NCI-H2029 treated with DMSO at 0.1 percent for 48 hours (cell line): Measurements from ENCODE around the gene CEP85L.

Experiments
- DNase-seq: peaks from one replicate; lab custom pipeline; 2025; lab: John Stamatoyannopoulos, UW

The CEP85L gene

DNA sequence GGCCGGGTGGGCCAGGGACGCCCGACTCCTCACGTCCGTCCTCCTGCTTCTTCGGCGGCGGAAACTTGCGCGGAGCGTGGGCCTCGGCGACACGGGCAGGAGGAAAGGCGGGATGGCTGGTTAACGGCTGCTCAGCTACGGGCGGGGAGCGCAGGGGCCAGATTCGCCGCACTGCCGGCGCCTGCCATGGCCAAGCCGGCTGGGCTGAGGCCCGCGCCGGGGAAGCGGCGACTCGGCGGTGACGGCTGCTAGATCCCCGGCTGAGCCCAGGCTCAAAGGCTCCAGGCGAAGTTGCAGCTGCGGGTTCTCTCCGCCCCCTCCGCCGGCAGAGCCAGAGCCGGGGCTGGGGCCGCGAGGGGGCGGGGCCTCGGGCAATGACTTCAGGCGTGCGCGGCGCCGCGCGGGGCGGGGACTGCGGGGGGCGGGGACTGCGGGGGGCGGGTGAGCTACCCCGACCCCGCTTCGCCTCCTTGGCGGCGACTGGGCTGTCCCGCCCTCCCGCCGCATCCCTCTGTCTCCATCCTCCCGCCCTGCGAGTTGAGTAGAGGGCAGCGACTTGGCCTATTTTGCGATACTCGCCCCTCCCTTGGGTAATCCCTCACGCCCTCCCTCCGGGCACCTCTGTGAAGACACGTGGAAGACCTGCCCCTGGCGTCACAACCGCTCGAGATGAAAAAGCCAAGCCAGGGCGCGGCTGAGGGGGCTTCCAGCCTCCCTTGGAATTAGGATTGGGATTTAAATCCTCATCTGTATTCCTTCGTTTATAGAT, at the start of gene CEP85L:
TSS of gene CEP85L (minus strand) at position 310 of the 769 bp plus-strand sequence. CDS start 322 bp downstream, outside the sequence.
- DNase-seq: peak; percentile 93

DNA sequence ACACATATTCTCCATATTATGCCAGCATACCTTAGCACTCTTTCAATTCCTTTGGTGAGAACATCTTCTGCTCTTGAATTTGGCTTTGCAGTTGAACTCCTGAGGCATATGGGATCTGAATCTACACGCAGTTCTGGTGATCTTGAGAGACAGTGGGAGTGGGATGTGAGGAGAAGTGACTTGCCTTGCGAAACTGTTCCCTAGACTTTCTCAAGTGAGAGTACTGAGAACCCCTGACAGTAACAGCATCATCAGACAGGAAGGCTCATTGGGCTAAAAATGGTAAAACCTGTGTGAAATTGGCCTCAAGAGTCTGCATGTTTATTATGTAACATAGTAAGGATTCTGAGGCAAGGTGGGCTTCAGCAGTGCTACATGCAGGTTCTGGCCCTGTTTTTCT, 49.1 kb upstream of the CEP85L start:
- DNase-seq: no peak

DNA sequence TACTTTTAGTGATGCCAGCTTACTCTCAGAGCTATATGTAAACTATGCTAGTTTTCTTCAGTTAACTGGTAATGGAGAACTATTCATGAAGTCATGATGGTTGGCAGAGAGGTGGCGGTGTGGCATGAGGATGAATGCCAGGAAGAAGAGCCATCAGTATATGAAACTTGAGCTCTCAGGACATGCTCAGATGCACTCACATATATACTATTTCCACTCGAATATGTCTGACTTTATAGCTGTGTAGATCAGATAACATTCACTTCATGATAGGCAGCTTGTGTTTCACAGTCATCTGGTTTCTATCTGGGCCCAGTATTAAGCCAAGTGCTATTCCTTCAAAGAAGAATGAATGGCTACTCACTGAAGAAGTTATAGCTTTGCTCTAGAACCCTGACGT, 46.2 kb upstream of the CEP85L start:
- peak; percentile 58 for DNase-seq

DNA sequence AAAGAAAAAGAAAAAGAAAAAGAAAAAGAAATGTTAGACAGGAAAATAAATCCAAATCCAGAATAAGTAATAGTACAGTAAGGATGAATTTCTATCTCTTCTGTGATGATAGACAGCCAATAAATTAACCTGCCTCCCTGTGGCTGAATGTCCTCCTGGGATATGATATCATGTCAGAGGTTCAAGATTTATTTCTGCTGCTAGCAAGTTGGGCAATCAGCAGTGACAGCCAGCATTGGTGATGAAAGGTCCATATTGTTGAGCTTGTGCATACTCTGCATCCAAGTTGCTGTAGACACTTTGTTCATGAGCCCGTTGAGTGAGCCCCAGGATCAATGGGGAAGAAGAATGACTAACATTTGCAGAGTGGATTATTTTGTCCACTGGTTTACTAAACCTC, 44.9 kb upstream of the CEP85L start:
- DNase-seq: no peak

DNA sequence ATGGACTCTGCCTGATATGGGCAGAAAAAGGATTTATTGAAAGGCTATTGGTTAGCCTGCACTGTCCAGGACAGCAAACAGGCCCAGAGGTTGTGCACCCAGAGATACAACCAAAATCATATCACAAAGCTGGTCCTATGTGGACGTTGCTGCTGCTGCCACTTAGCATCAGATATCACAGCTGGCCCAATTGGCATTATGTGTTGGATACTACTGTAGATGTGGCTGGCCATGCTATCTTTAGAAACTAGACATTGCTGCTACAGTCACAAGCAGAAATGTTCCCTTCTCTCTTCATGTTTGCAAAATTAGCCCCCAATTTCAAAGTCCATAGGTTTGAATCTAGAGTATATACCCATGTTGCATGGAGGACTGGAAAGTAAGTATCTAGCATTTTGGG, 42.2 kb upstream of the CEP85L start:
- no peak for DNase-seq

DNA sequence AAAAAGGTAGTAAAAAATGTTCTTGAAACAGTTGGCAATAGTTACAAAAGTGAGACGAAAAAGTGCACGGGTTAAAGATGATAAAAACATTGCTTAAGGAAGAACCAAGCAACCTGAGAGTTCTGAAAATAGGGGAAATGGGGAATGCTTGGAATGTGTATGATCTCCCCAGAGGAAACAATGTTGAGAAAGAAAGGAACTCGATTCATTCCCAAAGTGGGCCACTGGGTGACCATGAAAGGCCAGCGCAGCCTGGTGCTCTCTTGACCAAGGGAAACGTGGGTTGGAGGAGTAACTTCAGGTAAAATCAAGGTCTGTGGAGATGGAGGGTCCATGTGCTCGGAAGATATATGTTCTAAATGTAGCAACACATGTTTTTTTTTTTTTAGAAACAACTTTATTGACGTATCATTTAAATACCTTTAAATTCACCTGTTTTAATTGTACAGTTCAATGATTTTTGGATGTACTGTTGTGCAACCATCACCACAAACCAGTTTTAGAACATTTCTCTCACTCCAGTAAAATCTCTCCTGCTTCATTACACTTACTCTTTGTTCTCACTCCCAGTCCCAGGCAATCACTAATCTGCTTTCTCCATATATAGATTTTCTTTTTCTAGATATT, 34.5 kb upstream of the CEP85L start:
- DNase-seq: no peak

DNA sequence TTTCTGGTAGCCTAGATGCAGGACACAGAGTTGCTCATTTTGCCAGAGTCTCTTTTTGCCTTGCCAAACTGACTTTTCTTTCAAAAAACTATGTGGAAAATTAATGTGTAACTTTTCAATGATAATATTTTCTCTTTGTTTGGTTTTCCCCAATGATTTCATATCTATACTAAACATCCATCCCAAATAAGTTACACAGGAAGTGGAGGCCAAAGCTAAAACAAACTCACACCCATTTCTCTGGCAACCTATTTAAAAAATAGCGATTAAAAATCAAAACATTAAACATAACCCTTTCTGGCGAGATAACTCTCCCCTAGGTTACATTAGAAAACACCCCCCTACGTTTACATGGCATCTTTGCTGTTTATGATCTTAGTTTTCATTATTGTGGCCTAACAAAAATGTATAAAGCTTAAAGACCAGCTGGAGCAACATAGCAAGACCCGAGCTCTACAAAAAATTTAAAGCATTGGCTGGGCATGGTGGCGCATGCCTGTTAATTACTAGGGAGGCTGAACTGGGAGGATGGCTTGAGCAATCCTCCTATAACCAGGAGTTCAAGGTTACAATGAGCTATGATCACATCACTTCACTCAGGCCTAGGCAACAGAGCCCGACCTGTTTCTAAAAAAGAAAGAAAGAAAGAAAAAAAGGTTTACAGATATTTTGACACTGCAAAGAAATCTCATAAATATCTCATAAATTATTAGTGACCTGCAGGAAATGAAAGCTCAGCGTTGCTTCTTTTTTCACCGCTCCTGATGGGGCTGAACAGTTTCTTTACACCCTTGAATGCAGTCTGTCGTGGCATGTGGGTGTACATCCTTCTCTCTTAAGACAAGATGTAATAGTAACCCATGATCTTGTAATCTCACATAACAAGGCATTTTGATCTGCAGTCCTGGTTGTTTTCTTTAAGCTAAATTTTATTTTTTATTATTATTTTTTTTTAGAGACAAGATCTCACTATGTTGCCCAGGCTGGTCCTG, 32.8 kb upstream of the CEP85L start:
- no peak for DNase-seq

DNA sequence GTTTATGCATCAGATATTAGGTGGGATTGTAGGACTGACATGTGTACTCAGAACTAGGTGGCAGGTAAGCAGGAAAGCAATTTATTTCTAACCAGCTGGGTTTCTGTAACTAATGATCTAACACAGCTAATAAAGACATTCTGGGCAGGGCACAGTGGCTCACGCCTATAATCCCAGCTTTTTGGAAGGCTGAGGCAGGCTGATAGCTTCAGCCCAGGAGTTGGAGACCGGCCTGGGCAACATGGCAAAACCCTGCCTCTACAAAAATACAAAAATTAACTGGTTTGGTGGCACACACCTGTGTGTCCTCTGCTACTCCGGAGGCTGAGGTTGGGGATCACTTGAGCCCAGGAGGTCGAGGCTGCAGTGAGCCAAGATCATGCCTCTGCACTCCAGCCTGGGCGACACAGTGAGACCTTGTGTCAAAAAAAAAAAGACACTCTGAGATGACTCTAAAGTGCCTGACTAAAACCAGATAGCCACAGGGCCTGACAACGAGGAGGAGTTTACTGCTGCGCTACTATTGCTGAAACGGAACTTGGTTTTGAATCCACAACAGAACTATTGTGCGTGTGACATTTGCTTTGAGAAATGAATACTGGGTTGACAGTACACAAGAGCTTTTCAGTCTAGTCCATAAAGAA, 29.2 kb upstream of the CEP85L start:
- no peak for DNase-seq

DNA sequence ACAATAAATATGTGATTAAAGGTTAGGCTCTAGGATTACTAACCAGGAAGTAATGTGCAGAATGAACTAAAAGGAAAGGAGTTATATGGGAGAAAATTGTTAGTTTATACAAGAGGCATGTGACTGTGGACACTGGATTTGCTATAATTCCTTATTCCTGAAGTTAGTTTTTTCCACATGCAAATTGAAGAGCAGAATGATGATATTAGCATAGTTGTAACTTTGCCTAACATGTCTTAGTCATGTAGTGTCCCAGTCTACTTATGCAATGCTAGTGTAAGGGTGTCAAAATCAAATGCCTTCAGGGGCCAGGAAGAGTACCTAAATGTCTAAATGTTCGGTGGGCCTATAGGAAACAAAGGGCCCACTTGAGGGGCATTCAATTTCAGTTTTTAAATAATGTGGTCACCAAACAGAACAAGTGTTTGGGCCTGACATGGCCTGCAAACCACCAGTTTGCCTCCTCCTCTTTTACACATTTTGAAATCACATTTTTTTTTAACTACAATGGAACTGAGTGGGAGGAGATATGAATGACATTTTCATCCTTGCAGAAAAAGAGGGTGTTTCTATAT, 28.0 kb upstream of the CEP85L start:
- DNase-seq: no peak

DNA sequence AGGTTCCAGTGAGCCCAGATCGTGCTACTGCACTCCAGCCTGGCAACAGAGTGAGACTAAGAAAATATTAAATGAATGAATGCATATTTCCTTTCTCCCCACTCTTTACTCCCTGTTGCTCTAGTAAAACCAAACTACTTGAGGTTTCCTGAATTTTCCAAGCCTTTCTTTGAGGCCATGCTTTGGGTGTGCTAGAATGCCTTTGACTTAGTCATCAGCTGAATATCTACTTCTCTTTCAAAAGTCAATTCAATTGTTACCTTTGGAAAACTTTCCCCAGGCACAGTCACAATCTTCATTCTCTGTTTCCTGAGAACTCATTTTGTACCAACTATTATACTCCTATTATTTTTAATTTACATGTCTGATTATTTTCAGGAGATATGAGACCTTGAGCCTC, 27.5 kb upstream of the CEP85L start:
- DNase-seq: no peak

DNA sequence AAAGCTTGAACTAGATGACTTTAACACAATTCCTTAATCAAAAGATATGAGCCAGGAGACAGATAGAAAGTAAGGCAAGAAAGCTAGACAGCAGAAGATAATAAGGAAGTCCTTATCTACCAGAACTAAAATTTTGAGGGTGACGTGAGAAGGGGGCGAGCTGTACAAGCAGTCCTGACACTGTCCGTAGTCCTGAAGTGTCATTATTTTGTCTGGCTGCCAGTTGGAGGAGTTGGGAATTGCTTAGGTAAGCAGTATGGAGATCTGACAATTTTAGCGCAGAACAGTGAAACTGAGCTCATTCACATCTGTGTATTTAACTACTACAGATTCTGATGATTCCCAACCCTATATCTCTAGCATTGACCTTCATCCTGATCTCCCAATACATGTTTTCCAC, 25.8 kb upstream of the CEP85L start:
- no peak for DNase-seq

DNA sequence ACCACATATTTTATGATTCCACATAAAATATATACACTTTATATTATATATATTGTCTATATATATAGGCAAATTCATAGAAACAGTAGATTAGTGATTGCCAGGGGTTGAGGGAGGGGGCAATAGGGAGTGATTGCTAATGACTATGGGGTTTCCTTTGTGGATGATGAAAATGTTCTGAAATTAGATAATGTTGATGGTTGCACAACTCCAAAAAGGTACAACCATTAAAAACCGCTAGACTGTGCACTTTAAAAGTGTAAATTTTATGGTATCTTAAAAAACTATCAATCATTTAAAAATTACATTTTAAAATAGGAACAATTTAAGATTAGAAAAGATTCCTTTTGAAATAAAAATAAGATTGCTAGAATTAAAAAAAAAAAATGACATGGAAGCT, 23.8 kb upstream of the CEP85L start:
- DNase-seq: no peak

DNA sequence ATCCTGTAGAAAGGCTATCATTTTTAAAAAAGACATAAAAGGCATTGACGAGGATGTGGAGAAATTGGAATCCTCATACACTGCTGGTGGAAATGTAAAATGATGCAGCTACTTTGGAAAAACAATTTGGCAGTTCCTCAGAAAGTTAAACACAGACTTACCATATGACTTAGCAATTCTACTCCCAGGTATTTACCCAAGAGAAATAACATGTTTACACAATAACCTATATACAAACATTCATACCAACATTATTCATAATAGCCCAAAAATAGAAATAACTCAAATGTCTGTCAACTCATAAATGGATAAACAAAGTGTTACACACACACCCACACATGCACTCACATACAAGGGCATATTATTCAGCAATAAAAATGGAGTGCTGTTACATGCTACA, 23.4 kb upstream of the CEP85L start:
- no peak for DNase-seq

DNA sequence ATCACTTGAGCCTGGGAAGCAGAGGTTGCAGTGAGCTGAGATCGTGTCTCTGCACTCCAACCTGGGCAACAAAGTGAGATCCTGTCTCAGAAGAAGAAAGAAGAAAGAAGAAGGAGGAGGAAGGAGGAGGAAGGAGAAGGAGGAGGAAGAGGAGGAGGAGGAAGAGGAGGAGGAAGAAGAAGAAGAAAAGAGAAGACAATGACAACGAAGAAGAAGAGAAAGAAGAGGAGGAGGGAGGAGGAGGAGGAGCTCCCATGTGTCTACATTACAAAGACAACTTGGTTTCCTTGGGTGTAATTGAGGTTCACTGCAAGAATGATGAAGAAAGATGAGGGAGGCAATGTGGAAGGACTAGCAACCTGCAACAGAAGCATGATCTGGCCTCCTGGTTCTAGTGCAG, 21.3 kb upstream of the CEP85L start:
- no peak for DNase-seq

DNA sequence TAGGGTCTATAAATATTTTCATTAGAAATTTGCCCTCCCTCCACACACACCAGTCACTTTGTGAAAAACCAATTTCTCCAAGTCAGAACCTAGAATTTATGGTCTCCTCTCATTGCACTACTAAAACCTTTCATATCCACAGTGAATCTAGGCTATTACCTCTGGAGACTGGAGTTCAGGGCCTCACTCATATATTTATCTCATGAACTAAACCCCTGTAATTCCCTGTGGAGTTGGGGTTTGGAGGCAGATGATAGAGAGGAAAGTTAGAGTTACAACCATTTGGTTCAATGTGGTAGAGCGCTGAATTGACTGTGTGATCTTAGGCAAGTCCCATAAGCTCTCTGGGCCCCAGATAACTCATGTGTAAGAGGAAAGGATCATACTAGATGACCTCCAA, 18.2 kb upstream of the CEP85L start:
- DNase-seq: no peak

DNA sequence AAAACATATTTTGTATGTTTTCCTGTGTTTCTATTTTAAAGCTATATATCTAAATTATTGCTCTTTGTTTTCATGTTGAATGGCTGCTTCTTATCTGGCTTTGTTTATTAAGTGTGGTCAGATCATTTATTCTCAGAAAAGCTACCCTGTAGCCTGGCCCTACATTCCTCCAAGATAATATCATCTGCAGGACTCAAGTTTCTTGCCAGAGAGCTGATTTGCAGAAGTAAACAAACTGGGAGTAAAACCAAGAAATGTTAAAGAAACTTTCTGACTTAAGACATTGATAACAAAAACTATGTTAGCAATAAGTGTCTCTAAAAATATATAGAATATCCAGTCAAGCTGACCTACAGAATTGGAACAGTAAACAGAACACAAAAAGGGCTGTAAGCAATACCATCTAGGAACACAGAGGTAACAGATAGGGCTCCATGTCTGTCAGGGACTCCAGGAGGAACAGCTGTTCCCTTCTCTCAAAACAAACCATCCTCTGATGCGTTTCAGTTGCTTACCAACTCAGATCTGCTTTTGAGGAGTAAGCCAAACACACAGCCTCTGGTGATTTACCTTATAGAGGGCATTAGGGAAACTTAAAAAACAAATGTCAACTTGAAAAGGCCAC, 17.5 kb upstream of the CEP85L start:
- no peak for DNase-seq

DNA sequence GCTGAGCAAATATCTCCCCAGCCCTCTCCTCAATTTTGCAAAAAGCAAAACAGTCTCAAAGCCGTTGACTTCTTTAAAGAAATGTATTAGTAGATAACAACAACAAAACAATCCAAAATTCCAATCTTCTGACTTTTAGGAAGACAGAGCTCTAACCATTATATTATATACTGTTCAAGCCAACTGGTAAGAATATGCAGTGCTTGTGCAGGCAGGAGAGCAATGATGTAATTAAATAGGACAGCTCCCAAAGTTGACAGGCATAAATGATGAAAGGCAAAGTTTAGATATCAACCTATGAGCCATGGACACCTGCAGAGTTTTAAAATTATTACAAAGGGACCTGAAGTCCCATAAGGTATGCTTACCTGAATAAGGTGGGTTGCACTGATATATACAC, 16.6 kb upstream of the CEP85L start:
- DNase-seq: no peak

DNA sequence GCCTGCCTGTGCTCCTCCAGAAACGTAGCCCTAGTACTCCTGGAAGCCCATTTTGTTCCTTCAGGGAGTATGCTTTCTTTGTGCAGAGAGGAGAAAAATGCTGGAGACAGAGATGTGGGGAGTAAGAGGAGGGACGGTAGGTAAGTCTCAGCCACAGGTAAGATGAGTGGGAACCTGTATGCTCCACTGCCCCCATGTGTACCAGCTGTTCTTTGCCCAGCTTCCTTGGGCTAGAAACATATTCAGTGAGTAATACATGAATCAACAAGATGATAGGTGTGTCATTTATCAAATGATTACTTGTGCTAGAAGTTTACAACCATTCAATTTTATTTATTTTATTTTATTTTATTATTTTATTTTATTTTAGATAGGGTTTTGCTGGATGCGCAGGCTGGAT, 13.6 kb upstream of the CEP85L start:
- DNase-seq: no peak

DNA sequence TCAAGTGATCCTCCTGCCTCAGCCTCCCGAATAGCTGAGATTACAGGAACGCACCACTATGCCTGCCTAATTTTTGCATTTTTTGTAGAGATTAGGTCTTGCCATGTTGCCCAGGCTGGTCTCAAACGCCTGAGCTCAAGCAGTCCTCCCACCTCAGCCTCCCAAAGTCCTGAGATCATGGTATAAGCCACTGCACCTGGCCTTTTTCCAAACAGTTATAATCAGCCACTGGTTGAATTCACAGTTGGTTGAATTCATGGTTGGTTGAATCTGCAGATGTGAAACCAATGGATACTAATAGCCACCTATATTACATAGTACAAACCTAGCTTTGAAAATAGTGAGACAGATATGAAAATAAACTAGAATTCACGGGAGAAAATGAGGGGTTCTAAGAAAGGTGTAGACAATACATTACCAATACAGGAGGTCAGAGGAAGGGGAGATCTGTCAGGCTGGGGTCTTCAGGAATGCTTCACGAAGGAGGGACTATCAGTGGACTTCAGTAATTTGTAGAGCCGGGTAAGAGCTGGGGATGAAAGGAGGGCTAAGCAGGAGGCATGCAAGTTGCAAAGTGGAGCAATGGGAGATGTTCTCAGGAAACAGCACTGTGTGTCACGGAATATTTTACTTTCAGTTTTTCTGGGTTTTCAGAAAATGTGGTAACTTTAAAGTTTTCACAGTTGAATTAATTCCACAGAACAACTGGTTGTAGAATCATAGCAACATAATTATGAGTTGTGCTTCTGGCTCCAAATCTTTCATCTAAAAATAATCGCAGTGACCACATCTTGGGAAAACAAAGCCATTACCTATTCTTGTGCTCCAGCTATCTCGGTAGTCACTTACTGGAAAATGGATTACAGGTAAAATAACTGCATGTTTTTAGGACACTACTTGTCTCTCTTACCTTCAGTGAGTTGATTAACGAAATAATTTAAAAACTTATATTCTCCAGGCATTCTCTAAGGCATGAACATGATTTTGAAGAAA, 12.9 kb upstream of the CEP85L start:
- no peak for DNase-seq

DNA sequence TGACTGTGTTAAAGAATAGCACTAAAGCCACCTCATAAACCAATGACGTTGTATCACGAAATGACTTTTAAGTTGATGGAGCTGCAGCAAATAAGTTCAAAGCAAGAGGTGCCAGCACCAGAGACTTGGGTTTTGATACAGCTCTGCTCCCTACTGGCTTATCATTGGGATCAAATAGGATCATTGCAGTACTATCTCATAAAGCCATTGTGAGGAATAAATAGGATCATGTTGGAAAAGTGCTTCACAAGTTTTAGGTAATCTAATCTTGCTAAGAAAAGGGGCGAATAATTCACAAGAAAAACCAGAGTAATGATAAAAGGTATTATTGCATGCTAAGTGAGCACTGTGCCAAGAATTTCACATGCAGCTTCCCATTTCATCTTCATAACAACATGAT, 10.4 kb upstream of the CEP85L start:
- no peak for DNase-seq
